HepG2 (cell line): ENCODE results near the gene CBFA2T2. TPM values are rescaled to one million over a fixed set of nuclear protein-coding genes. Genes with fewer than 3 reads are reported as not detected.

Experiments
- ATAC-seq: fragments of 200-7000 bp; cut with Tn5 transposase; 3 replicates; pipeline ENCODE4 v1.9.1; 2020; ENCODE audit warnings: mild to moderate bottlenecking, moderate library complexity
- BruUV-seq: library from RNA; stranded (reverse); fragments of 400-500 nt; replicated peaks from 2 replicates; lab custom pipeline; 2021; lab: Mats Ljungman, UMichigan
- CTCF ChIA-PET: fragments of 300-600 bp; formaldehyde crosslinking; extraction: SDS; loops from one replicate; lab custom pipeline; 2021; ENCODE audit warnings: low total read pairs, inconsistent platforms, low intra/inter-chr PET ratio; lab: Yijun Ruan, JAX
- POLR2A ChIA-PET: fragments of 350-600 bp; sonication (Branson Sonifier 250); formaldehyde crosslinking; loops from one replicate; lab custom pipeline; 2020; ENCODE audit warnings: antibody characterized with exemption, inconsistent platforms; lab: Yijun Ruan, JAX
- DNase-seq: peaks from one replicate; pipeline ENCODE4 v3.0.0-alpha.2; 2015; ENCODE audit warnings: low spot score
- FAIRE-seq: peaks from 3 replicates; lab custom pipeline; 2011; peaks lifted over from hg19 to GRCh38; lab: Jason Lieb, UNC
- H2AFZ ChIP-seq: one replicate; pipeline ENCODE4 v1.6.1; 2011; ENCODE audit warnings: low read length, inconsistent platforms
- H3K27ac ChIP-seq: fragments of 300-600 bp; 3 replicates; pipeline ENCODE4 v1.8.0; 2011; ENCODE audit warnings: mixed run types, mild to moderate bottlenecking, mixed read lengths, low read length, inconsistent platforms; ENCODE audit not compliant: insufficient read depth; ENCODE audit errors: extremely low read length
- H3K27me3 ChIP-seq, 2 experiments: fragments of 200-600 bp in 1 of 2; 2 replicates in 1 of 2; 3 replicates in 1 of 2; pipeline versions ENCODE4 v1.6.0 to v1.8.0; 2011; ENCODE audit warnings: low read length in 2 of 2, mild to moderate bottlenecking in 2 of 2, moderate library complexity in 2 of 2, inconsistent platforms in 1 of 2; ENCODE audit not compliant: insufficient read depth in 2 of 2, control insufficient read depth in 1 of 2
- H3K36me3 ChIP-seq, 2 experiments: fragments of 200-600 bp in 1 of 2; replicated peaks in 1 of 2; 2 replicates in 1 of 2; 3 replicates in 1 of 2; pipeline versions ENCODE4 v1.5.1 to v1.8.0; 2011; ENCODE audit warnings: low read length in 2 of 2, inconsistent platforms in 1 of 2; ENCODE audit not compliant: insufficient read depth in 2 of 2, control insufficient read depth in 1 of 2
- H3K4me1 ChIP-seq: 2 replicates; pipeline ENCODE4 v1.5.1; 2012; ENCODE audit warnings: low read length, inconsistent platforms; ENCODE audit not compliant: insufficient read depth
- H3K4me2 ChIP-seq: 2 replicates; pipeline ENCODE4 v1.6.0; 2011; ENCODE audit warnings: low read depth, low read length, inconsistent platforms
- H3K4me3 ChIP-seq, 3 experiments: fragments of 200-600 bp in 1 of 3; sonication (generic), shearing (Covaris generic) in 1 of 3; replicated peaks in 1 of 3; 2 replicates each; pipeline ENCODE4 v1.5.1; 2011 to 2016; ENCODE audit warnings: low read length in 3 of 3, inconsistent platforms in 2 of 3, low read depth in 2 of 3, mild to moderate bottlenecking in 2 of 3, control low read depth in 1 of 3, mixed read lengths in 1 of 3; ENCODE audit not compliant: insufficient read depth in 1 of 3
- H3K79me2 ChIP-seq: one replicate; pipeline ENCODE4 v1.6.1; 2011; ENCODE audit warnings: low read length, inconsistent platforms; ENCODE audit not compliant: insufficient read depth
- H3K9ac ChIP-seq: 2 replicates; pipeline ENCODE4 v1.6.0; 2011; ENCODE audit warnings: mild to moderate bottlenecking, low read depth, low read length, inconsistent platforms; ENCODE audit not compliant: insufficient read depth
- H3K9me3 ChIP-seq: 2 replicates; pipeline ENCODE4 v1.5.1; 2012; ENCODE audit warnings: mild to moderate bottlenecking, low read length
- H4K20me1 ChIP-seq: 2 replicates; pipeline ENCODE4 v1.6.0; 2011; ENCODE audit warnings: inconsistent platforms, mild to moderate bottlenecking, low read length, moderate library complexity; ENCODE audit not compliant: insufficient read depth
- ARID2 ChIP-seq: sonication (generic); formaldehyde crosslinking; IDR thresholded peaks from 2 replicates; pipeline ENCODE4 v1.8.1; 2022; ENCODE audit warnings: mild to moderate bottlenecking, missing genetic modification reagents, borderline replicate concordance
- BORCS8-MEF2B ChIP-seq: sonication (generic); formaldehyde crosslinking; IDR thresholded peaks from 2 replicates; pipeline ENCODE4 v1.8.0; 2022; ENCODE audit warnings: mild to moderate bottlenecking, missing genetic modification reagents
- CHD4 ChIP-seq: fragments of 200-600 bp; sonication (generic); IDR thresholded peaks from 2 replicates; pipeline ENCODE4 v1.7.0; 2017; ENCODE audit warnings: mild to moderate bottlenecking, low read length, borderline replicate concordance
- FOXA3 ChIP-seq: IDR thresholded peaks from 2 replicates; pipeline ENCODE4 v1.6.1; 2016; ENCODE audit warnings: missing genetic modification reagents, missing compliant biosample characterization
- FOXJ3 ChIP-seq: sonication (generic); formaldehyde crosslinking; IDR thresholded peaks from 2 replicates; pipeline ENCODE4 v1.4.0; 2020; ENCODE audit warnings: missing genetic modification reagents, mild to moderate bottlenecking, borderline replicate concordance
- MAFF ChIP-seq: IDR thresholded peaks from 2 replicates; pipeline ENCODE4 v1.6.1; 2011; ENCODE audit warnings: low read depth, low read length, improper control_type of control experiment
- MAFK ChIP-seq, 2 experiments: IDR thresholded peaks in 1 of 2; conservative IDR thresholded peaks in 1 of 2; 2 replicates each; pipeline ENCODE4 v1.6.1; 2011; ENCODE audit warnings: improper control_type of control experiment in 2 of 2, low read length in 2 of 2
- MIER3 ChIP-seq: IDR thresholded peaks from 2 replicates; pipeline ENCODE4 v1.6.1; 2016; ENCODE audit warnings: missing compliant biosample characterization, borderline replicate concordance
- NFE2L1 ChIP-seq: sonication (generic); formaldehyde crosslinking; IDR thresholded peaks from 2 replicates; pipeline ENCODE4 v1.4.0; 2020; ENCODE audit warnings: missing genetic modification reagents, mild to moderate bottlenecking, borderline replicate concordance
- NFIB ChIP-seq: sonication (generic); formaldehyde crosslinking; IDR thresholded peaks from 2 replicates; pipeline ENCODE4 v1.9.0; 2021; ENCODE audit warnings: missing genetic modification reagents, mild to moderate bottlenecking, borderline replicate concordance
- NR2C2 ChIP-seq: sonication (generic); formaldehyde crosslinking; IDR thresholded peaks from 2 replicates; pipeline ENCODE4 v1.4.0; 2020; ENCODE audit warnings: missing genetic modification reagents, mild to moderate bottlenecking, moderate library complexity, borderline replicate concordance
- ONECUT2 ChIP-seq: sonication (generic); formaldehyde crosslinking; IDR thresholded peaks from 2 replicates; pipeline ENCODE4 v1.4.0; 2020; ENCODE audit warnings: missing genetic modification reagents
- SALL1 ChIP-seq: sonication (generic); formaldehyde crosslinking; IDR thresholded peaks from 2 replicates; pipeline ENCODE4 v1.8.0; 2022; ENCODE audit warnings: mild to moderate bottlenecking, missing genetic modification reagents
- SNAPC4 ChIP-seq: sonication (generic); formaldehyde crosslinking; IDR thresholded peaks from 2 replicates; pipeline ENCODE4 v1.4.0; 2020; ENCODE audit warnings: mild to moderate bottlenecking, missing genetic modification reagents
- SSRP1 ChIP-seq: IDR thresholded peaks from 2 replicates; pipeline ENCODE4 v1.6.1; 2016; ENCODE audit warnings: control low read depth
- ZC3H4 ChIP-seq: sonication (generic); formaldehyde crosslinking; IDR thresholded peaks from 2 replicates; pipeline ENCODE4 v1.4.0; 2020; ENCODE audit warnings: missing genetic modification reagents, borderline replicate concordance
- ZFX ChIP-seq: sonication (generic); formaldehyde crosslinking; IDR thresholded peaks from 2 replicates; pipeline ENCODE4 v1.4.0; 2020; ENCODE audit warnings: mild to moderate bottlenecking, low read depth, missing genetic modification reagents, moderate library complexity
- ZNF230 ChIP-seq: sonication (generic); formaldehyde crosslinking; IDR thresholded peaks from 2 replicates; pipeline ENCODE4 v1.4.0; 2020; ENCODE audit warnings: mild to moderate bottlenecking, missing genetic modification reagents
- ZNF264 ChIP-seq: sonication (generic); formaldehyde crosslinking; IDR thresholded peaks from 2 replicates; pipeline ENCODE4 v1.4.0; 2020; ENCODE audit warnings: missing genetic modification reagents
- ZNF530 ChIP-seq: sonication (generic); formaldehyde crosslinking; IDR thresholded peaks from 2 replicates; pipeline ENCODE4 v1.5.0; 2020; ENCODE audit warnings: low read depth, mild to moderate bottlenecking, missing genetic modification reagents
- ZNF713 ChIP-seq: sonication (generic); formaldehyde crosslinking; IDR thresholded peaks from 2 replicates; pipeline ENCODE4 v1.4.0; 2020; ENCODE audit warnings: mild to moderate bottlenecking, missing genetic modification reagents
- ZNF768 ChIP-seq: sonication (generic); formaldehyde crosslinking; IDR thresholded peaks from 2 replicates; pipeline ENCODE4 v1.4.0; 2020; ENCODE audit warnings: missing genetic modification reagents
- WGBS: methylation state at CpG from one replicate; pipeline ENCODE4 v1.1.6; 2017; ENCODE audit warnings: low lambda C conversion rate; 5-methylcytosine and 5-hydroxymethylcytosine counted together
- in situ Hi-C: cut with HindIII; loops from 2 replicates; pipeline ENCODE4 v1.10.0; 2017; ENCODE audit warnings: low pct_unique_long_range_greater_than_20kb; ENCODE audit not compliant: extremely low pct_ligation_motif_present
- intact Hi-C: fragments of 100-400 bp; cut with micrococcal nuclease; formaldehyde crosslinking; loops from one replicate; pipeline ENCODE4 v1.10.0; 2022; ENCODE audit not compliant: unreplicated experiment
- polyA plus RNA-seq, 8 experiments: library from polyadenylated mRNA; depleted of rRNA in 3 of 8; stranded (reverse) in 7 of 8; unstranded in 1 of 8; fragments of >200 nt; fragmentation: Illumina TruSeq in 4 of 8; extraction: Trizol in 4 of 8; gene quantifications; 2 replicates each; pipeline versions ENCODE4 v1.2.1 to v1.2.3, GENCODE V29; 2011 to 2016; ENCODE audit warnings: low read depth in 4 of 8, missing spikeins in 1 of 8, mixed read lengths in 1 of 8; ENCODE audit not compliant: insufficient read depth in 1 of 8
- total RNA-seq, 5 experiments: library from RNA; depleted of rRNA; stranded (reverse); fragments of >200 nt; fragmentation: Illumina TruSeq; extraction: Trizol; gene quantifications; 2 replicates each; pipeline ENCODE4 v1.2.3, GENCODE V29; 2016; ENCODE audit warnings: low read depth in 1 of 5

Gene CBFA2T2
- total and polyA plus RNA-seq, 2 of the 13 experiments (the other 11 are each of a cell fraction or from before 2014, with no cell fraction given), result 6.3 to 21.2 TPM

- peak overlapping the region; percentile 98 for H3K4me2 ChIP-seq
- CTCF ChIA-PET, result no interaction called here
- in situ Hi-C loops, result no loop called here
- TF ChIP-seq SSRP1 (no peak), ZNF530 (CRISPR knock-in tag) (no peak), NR2C2 (no peak), NFE2L1 (no peak), ZNF768 (0 out of 2 replicates have a peak, but pooled peaks have one; percentile 25), BORCS8-MEF2B (CRISPR knock-in tag) (0 out of 2 replicates have a peak, but pooled peaks have one; percentile 22), NFIB (CRISPR knock-in tag) (0 out of 2 replicates have a peak, but pooled peaks have one; percentile 27), CHD4 (no peak), MAFF (peak; percentile 76), ZFX (CRISPR knock-in tag) (no peak), ZC3H4 (0 out of 2 replicates have a peak, but pooled peaks have one; percentile 66), ZNF264 (no peak), SNAPC4 (CRISPR knock-in tag) (no peak), FOXJ3 (CRISPR knock-in tag) (no peak), FOXA3 (no peak), ZNF230 (CRISPR knock-in tag) (0 out of 2 replicates have a peak, but pooled peaks have one; percentile 19), SALL1 (CRISPR knock-in tag) (peak; percentile 8; the same call in 1 of the 2 replicates), ZNF713 (CRISPR knock-in tag) (no peak), ARID2 (CRISPR knock-in tag) (peak; percentile 69; the same call in 1 of the 2 replicates), MAFK (conservative IDR thresholded peaks at IDR 0.05 in 1 of 2, IDR thresholded peaks at IDR 0.05 in 1 of 2; ENCODE audit: low read length in 2 of 2) (peak; percentile 76 to 92), MIER3 (no peak), ONECUT2 (CRISPR knock-in tag) (no peak)
Observed at GRCh38 chr20:33664762-33665144, 174.9 kb downstream of the CBFA2T2 start.

More at GRCh38 chr20:33664762-33665144, 174.9 kb downstream of the CBFA2T2 start:
- Histone ChIP-seq H3K79me2 (peaks cover 8% of the 10 kb centered on the region), H3K27me3 (no peaks in the 10 kb centered on the region; a peak in 1 of 5 replicates), H4K20me1 (no peaks in the 10 kb centered on the region), H3K4me3 (peak overlapping the region in 1 of 3 experiments; percentile 88; a peak in 2 of 6 replicates), H2AFZ (no peak overlapping the region), H3K9me3 (no peaks in the 10 kb centered on the region), H3K36me3 (peaks cover 28 to 32% of the 10 kb centered on the region in 2 experiments), H3K27ac (peak overlapping the region; percentile 65), H3K9ac (peak overlapping the region; percentile 80; the same call in 1 of the 2 replicates), H3K4me1 (peaks cover 30% of the 10 kb centered on the region)
- intact Hi-C loops, result loop anchor here (5.0 kb wide), 1 partner anchor 262 kb away; the partner anchor contains the start of gene CDK5RAP1
- no peak for DNase-seq
- peak; percentile 2 for ATAC-seq
- POLR2A ChIA-PET, result interaction anchor here (0.5 to 3.7 kb wide), 12 partner anchors 8 to 292 kb away, joined by 3 to 19 read pairs (median 6); partner anchors contain the start of genes CBFA2T2, CHMP4B, NECAB3 and ZNF341
- no TSS peak for BruUV-seq
- 96% methylated on average over 2 of the region's 2 CpGs for WGBS
- FAIRE-seq, result no peak
